HG03460 (cell line): ENCODE results near the gene WRNIP1.

ENCODE experiments used
- ATAC-seq: cut with Tn5 transposase; IDR thresholded peaks from one replicate; pipeline ENCODE4 v1.9.1; 2021; ENCODE audit not compliant: unreplicated experiment

Gene WRNIP1

GRCh38 chr6:2831392-2831791 is 66.2 kb downstream of the WRNIP1 start:
- no peak for ATAC-seq

GRCh38 chr6:2834262-2834661 is 69.1 kb downstream of the WRNIP1 start:
- ATAC-seq = no peak
